WTC11 (cell line): ENCODE data around the gene ZNRF3. TPM values are rescaled to one million over a fixed set of nuclear protein-coding genes. Genes with fewer than 3 reads are reported as not detected.
A peak's percentile ranks its signal among the peaks of the same experiment; 100 is the strongest.

Experiments
- ATAC-seq: fragments of 200-7000 bp; cut with Tn5 transposase; 2 replicates; pipeline ENCODE4 v1.10.0; 2021; ENCODE audit warnings: mild to moderate bottlenecking, moderate library complexity
- CTCF ChIA-PET: fragments of 300-600 bp; sonication (Branson Sonifier 250); formaldehyde crosslinking; loops from one replicate; lab custom pipeline; 2021; ENCODE audit warnings: antibody characterized with exemption; lab: Charles Lee
- POLR2A ChIA-PET: fragments of 350-600 bp; sonication (Branson Sonifier 250); formaldehyde crosslinking; loops from one replicate; lab custom pipeline; 2021; ENCODE audit warnings: antibody characterized with exemption; lab: Charles Lee
- DNase-seq: peaks from one replicate; pipeline ENCODE4 v3.0.0; 2021; ENCODE audit warnings: low spot score
- H3K27ac Mint-ChIP-seq: 2 replicates; pipeline ENCODE4 v1.8.0; 2021; ENCODE audit warnings: mixed read lengths
- H3K27me3 Mint-ChIP-seq: 2 replicates; pipeline ENCODE4 v1.8.0; 2021; ENCODE audit warnings: low read depth, mild to moderate bottlenecking, moderate library complexity, mixed read lengths
- H3K36me3 Mint-ChIP-seq: 2 replicates; pipeline ENCODE4 v1.8.0; 2021; ENCODE audit warnings: mixed read lengths
- H3K4me1 Mint-ChIP-seq: 2 replicates; pipeline ENCODE4 v1.8.0; 2022; ENCODE audit warnings: mixed read lengths
- H3K4me3 Mint-ChIP-seq: 2 replicates; pipeline ENCODE4 v1.8.0; 2021; ENCODE audit warnings: mild to moderate bottlenecking, moderate library complexity, mixed read lengths
- H3K9me3 Mint-ChIP-seq: 2 replicates; pipeline ENCODE4 v1.8.0; 2021; ENCODE audit warnings: mixed read lengths
- AR ChIP-seq: fragments of 250-450 bp; sonication (Bioruptor Pico); IDR thresholded peaks from 2 replicates; pipeline ENCODE4 v1.9.0; 2021; ENCODE audit warnings: mild to moderate bottlenecking
- CBFB ChIP-seq: sonication (generic); formaldehyde crosslinking; IDR thresholded peaks from 2 replicates; pipeline ENCODE4 v1.8.1; 2022; ENCODE audit warnings: mild to moderate bottlenecking, low read depth, missing genetic modification reagents
- CREB1 ChIP-seq: sonication (generic); formaldehyde crosslinking; IDR thresholded peaks from 2 replicates; pipeline ENCODE4 v1.8.0; 2023; ENCODE audit warnings: mild to moderate bottlenecking, missing genetic modification reagents
- E2F5 ChIP-seq: sonication (generic); formaldehyde crosslinking; IDR thresholded peaks from 2 replicates; pipeline ENCODE4 v1.8.1; 2022; ENCODE audit warnings: mild to moderate bottlenecking, moderate library complexity, missing genetic modification reagents
- FOXP4 ChIP-seq: sonication (generic); formaldehyde crosslinking; IDR thresholded peaks from 2 replicates; pipeline ENCODE4 v1.8.0; 2022; ENCODE audit warnings: mild to moderate bottlenecking, missing genetic modification reagents
- GRHL2 ChIP-seq: fragments of 250-450 bp; sonication (Bioruptor Pico); IDR thresholded peaks from 2 replicates; pipeline ENCODE4 v1.8.0; 2022; ENCODE audit warnings: mild to moderate bottlenecking, moderate library complexity; ENCODE audit not compliant: insufficient replicate concordance, severe bottlenecking
- GTF2I ChIP-seq: fragments of 250-450 bp; sonication (Bioruptor Pico); conservative IDR thresholded peaks from 2 replicates; pipeline ENCODE4 v1.4.0; 2021; ENCODE audit warnings: mild to moderate bottlenecking
- JAZF1 ChIP-seq: fragments of 250-450 bp; sonication (Bioruptor Pico); IDR thresholded peaks from 2 replicates; pipeline ENCODE4 v1.9.0; 2021; ENCODE audit warnings: moderate library complexity, mild to moderate bottlenecking, inconsistent platforms
- MAX ChIP-seq: sonication (generic); formaldehyde crosslinking; IDR thresholded peaks from 2 replicates; pipeline ENCODE4 v1.8.0; 2022; ENCODE audit warnings: mild to moderate bottlenecking, missing genetic modification reagents
- MLX ChIP-seq: sonication (generic); formaldehyde crosslinking; IDR thresholded peaks from 2 replicates; pipeline ENCODE4 v1.8.1; 2023; ENCODE audit warnings: mild to moderate bottlenecking, missing genetic modification reagents, moderate library complexity
- NFE2L1 ChIP-seq: sonication (generic); formaldehyde crosslinking; IDR thresholded peaks from 2 replicates; pipeline ENCODE4 v1.8.1; 2023; ENCODE audit warnings: missing genetic modification reagents
- RORB ChIP-seq: fragments of 250-450 bp; sonication (Bioruptor Pico); IDR thresholded peaks from 2 replicates; pipeline ENCODE4 v1.9.0; 2021; ENCODE audit warnings: mild to moderate bottlenecking
- SMAD4 ChIP-seq: sonication (generic); formaldehyde crosslinking; IDR thresholded peaks from 2 replicates; pipeline ENCODE4 v1.8.0; 2022; ENCODE audit warnings: mild to moderate bottlenecking, missing genetic modification reagents
- SOX15 ChIP-seq: fragments of 250-450 bp; sonication (Bioruptor Pico); IDR thresholded peaks from 2 replicates; pipeline ENCODE4 v1.9.0; 2021; ENCODE audit warnings: mild to moderate bottlenecking
- USF1 ChIP-seq: sonication (generic); formaldehyde crosslinking; IDR thresholded peaks from 2 replicates; pipeline ENCODE4 v1.8.0; 2022; ENCODE audit warnings: mild to moderate bottlenecking, missing genetic modification reagents
- ZBTB21 ChIP-seq: sonication (generic); formaldehyde crosslinking; IDR thresholded peaks from 2 replicates; pipeline ENCODE4 v1.8.1; 2023; ENCODE audit warnings: mild to moderate bottlenecking, missing genetic modification reagents, borderline replicate concordance
- ZNF219 ChIP-seq: sonication (generic); formaldehyde crosslinking; IDR thresholded peaks from 2 replicates; pipeline ENCODE4 v1.8.0; 2023; ENCODE audit warnings: missing genetic modification reagents, mild to moderate bottlenecking, borderline replicate concordance
- ZNF396 ChIP-seq: fragments of 250-450 bp; sonication (Bioruptor Pico); IDR thresholded peaks from 2 replicates; pipeline ENCODE4 v1.8.0; 2021; ENCODE audit warnings: mild to moderate bottlenecking, moderate library complexity, borderline replicate concordance
- ZNF423 ChIP-seq: fragments of 250-450 bp; sonication (Bioruptor Pico); IDR thresholded peaks from 2 replicates; pipeline ENCODE4 v2.1.2; 2022; ENCODE audit warnings: mild to moderate bottlenecking, moderate library complexity
- ZNF671 ChIP-seq: fragments of 250-450 bp; sonication (Bioruptor Pico); IDR thresholded peaks from 2 replicates; pipeline ENCODE4 v1.8.0; 2021; ENCODE audit warnings: mild to moderate bottlenecking
- total RNA-seq: library from RNA; stranded (reverse); gene quantifications from 3 replicates; pipeline ENCODE4 v1.2.3, GENCODE V29; 2021

The ZNRF3 gene
- total RNA-seq, 1 experiment from 2014 or later, result 25.4 TPM

- Mint-ChIP-seq H3K27ac (peak overlapping the region; percentile 23; the same call in 1 of the 2 replicates), H3K4me3 (no peak overlapping the region), H3K36me3 (no peaks in the 10 kb centered on the region), H3K4me1 (peaks cover 66% of the 10 kb centered on the region), H3K9me3 (no peaks in the 10 kb centered on the region), H3K27me3 (no peaks in the 10 kb centered on the region)
- ChIA-PET POLR2A (no interaction called here), CTCF (interaction anchor here (1.3 to 2.6 kb wide), 4 partner anchors 9 to 135 kb away, joined by 3 to 9 read pairs (median 8); partner anchors contain the start of gene ZNRF3)
- no peak for TF ChIP-seq USF1
- TF ChIP-seq CBFB (CRISPR knock-in tag), result no peak
- no peak for TF ChIP-seq CREB1 (CRISPR knock-in tag)
- no peak for TF ChIP-seq ZNF423 (CRISPR knock-in tag)
- no peak for TF ChIP-seq RORB (CRISPR knock-in tag)
- TF ChIP-seq NFE2L1, result no peak
- no peak for TF ChIP-seq MLX (CRISPR knock-in tag)
- TF ChIP-seq MAX, result no peak
- TF ChIP-seq FOXP4 (CRISPR knock-in tag), result no peak
- no peak for TF ChIP-seq AR (CRISPR knock-in tag)
- TF ChIP-seq SMAD4 (CRISPR knock-in tag), result no peak
- no peak for TF ChIP-seq ZNF219 (CRISPR knock-in tag)
- no peak for TF ChIP-seq JAZF1 (CRISPR knock-in tag)
- TF ChIP-seq SOX15 (CRISPR knock-in tag), result no peak
- TF ChIP-seq ZBTB21 (CRISPR knock-in tag), result no peak
- no peak for TF ChIP-seq E2F5 (CRISPR knock-in tag)
- ATAC-seq, result no peak
- no peak for DNase-seq
Measured at GRCh38 chr22:28905256-28905832, 22.0 kb downstream of the ZNRF3 start.

GRCh38 chr22:28906312-28906711, 22.9 kb downstream of the ZNRF3 start:
- Mint-ChIP-seq H3K9me3 (no peaks in the 10 kb centered on the region), H3K27ac (peak overlapping the region; percentile 40), H3K36me3 (no peaks in the 10 kb centered on the region), H3K4me3 (no peak overlapping the region), H3K4me1 (peaks cover 70% of the 10 kb centered on the region), H3K27me3 (no peaks in the 10 kb centered on the region)
- CTCF ChIA-PET, result interaction anchor here (0.6 to 2.3 kb wide), 4 partner anchors 11 to 134 kb away, joined by 3 to 9 read pairs (median 5); no protein-coding TSS in a partner anchor
- ATAC-seq, result no peak
- TF ChIP-seq ZNF671 (CRISPR knock-in tag) (no peak), E2F5 (CRISPR knock-in tag) (no peak), GRHL2 (CRISPR knock-in tag) (no peak), ZNF396 (CRISPR knock-in tag) (no peak), GTF2I (no peak)
- POLR2A ChIA-PET, result interaction anchor here (1.0 kb wide), 1 partner anchor 11 kb away, joined by 4 read pairs; no protein-coding TSS in a partner anchor
- DNase-seq, result no peak
